Brain pericyte (primary cell): Measurements from ENCODE around the gene CPT1B.
"Not testable (repeated sequence)": the region's sequence is repeated elsewhere in the genome, so short reads cannot be mapped to it uniquely, and the experiment has no call there.

ENCODE experiments used
- DNase-seq: peaks from one replicate; pipeline ENCODE4 v3.0.0-alpha.2; 2012; ENCODE audit warnings: low read depth, low spot score

CPT1B gene

DNA sequence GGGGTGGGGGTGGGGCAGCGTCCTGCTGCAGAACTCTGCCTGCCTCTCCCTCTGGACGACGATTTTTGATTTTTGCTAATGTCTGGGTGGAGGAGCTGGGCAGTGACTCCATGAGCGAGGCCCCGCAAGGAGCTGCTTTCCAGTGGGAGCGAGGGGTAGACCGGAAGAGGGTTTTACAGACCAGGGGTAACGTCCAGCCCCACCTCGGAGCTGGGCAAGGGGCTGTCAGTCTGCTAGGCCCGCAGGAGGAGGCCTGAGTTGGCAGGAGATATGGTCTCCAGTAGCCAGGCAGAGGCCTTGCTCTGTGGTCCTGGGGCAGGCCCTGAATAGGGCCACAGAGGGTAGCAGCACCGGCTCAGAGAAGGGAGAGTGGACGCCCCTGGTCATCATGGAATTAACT is 31.4 kb upstream of the CPT1B start:
- DNase-seq = no peak

DNA sequence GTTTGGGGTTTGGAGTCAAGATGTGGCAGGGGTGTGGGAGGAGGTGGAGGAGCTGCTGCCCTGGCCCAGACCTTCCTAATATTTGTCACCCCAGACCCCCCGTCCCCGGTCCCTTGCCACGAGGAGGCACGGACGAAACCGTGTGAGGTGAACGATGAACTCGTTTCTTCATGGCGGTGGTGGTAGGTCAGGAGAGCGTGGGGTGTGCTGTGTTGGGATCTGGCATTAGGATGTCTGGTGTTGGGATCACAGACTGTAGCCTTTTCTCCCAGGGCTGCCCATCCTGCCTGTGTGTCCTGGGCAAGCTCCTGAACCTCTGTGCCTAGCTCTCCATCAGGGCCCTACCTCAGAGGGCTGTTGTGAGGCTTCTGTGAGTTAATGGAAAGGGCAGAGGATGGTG is 30.8 kb upstream of the CPT1B start:
- DNase-seq = no peak

DNA sequence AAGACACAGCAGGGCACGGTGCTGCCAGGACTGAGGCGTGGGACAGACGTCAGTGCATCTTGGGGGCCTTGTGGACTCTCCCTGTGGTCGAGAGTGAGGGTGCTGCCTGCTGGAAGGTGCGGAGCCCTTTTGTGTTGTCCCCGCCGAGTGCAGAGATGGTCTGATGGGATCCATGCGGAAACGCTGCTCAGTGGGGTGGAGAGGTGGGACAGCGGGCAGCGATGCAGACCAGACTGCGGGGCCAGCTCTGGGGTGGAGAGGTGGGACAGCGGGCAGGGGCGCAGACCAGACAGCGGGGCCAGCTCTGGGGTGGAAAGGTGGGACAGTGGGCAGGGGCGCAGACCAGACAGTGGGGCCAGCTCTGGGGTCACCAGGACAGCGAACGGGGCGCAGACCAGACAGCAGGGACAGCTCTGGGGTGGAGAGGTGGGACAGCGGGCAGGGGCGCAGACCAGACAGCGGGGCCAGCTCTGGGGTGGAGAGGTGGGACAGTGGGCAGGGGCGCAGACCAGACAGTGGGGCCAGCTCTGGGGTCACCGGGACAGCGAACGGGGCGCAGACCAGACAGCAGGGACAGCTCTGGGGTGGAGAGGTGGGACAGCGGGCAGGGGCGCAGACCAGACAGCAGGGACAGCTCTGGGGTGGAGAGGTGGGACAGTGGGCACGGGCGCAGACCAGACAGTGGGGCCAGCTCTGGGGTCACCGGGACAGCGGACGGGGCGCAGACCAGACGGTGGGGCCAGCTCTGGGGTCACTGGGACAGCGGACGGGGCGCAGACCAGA is 30.0 kb upstream of the CPT1B start:
- DNase-seq = not testable (repeated sequence)

DNA sequence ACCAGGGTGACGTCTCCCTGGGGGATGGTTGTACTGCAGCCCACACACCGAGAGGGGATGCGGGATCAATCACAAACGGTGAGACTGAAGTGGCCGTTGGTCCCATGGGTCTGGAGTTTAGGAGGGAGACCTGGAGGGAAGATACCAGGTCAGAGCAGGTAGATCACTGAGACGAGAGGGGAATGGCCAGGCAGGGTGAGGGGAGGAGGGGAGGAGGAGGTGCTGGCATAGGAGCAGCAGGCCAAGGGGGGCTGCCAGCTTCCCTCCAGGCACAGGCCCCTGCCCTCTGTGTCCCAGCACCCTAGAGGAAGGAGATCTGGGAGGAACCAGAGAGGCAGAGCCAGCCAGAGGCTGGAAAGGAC is 29.4 kb upstream of the CPT1B start:
- no peak for DNase-seq

DNA sequence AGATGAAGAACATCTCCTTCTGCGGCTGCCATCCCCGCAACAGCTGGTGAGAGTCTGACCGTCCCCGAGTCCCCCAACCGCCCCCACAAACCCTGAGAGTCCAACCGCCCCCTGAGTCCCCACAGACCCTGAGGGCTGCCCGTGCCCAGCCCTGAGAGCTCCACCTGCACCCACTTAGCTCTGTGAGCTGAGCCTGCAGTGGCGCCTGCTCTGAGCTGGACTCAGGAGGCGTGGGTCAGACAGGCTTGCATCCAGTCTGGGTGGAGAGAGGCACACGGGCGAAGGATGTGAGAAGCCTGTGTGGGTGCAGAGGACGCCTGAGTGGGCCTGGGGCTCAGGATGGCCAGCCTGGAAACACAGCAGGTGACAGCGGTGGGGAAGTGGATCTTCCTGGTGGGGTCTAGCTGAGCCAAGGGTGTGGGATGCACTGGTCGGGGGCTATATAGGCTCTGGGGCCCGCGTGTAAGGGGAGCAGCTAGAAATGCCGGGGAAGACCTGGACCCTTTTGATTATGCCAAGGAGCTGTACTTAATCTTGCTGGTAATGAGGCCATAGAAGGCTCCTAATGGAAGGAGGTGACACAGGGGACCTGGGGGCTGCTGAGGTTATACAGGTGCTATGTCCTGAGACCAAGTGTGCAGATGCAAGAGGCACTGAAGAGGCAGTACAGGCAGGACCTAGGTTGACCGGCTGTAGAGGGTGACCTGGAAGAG is 28.9 kb upstream of the CPT1B start:
- no peak for DNase-seq

DNA sequence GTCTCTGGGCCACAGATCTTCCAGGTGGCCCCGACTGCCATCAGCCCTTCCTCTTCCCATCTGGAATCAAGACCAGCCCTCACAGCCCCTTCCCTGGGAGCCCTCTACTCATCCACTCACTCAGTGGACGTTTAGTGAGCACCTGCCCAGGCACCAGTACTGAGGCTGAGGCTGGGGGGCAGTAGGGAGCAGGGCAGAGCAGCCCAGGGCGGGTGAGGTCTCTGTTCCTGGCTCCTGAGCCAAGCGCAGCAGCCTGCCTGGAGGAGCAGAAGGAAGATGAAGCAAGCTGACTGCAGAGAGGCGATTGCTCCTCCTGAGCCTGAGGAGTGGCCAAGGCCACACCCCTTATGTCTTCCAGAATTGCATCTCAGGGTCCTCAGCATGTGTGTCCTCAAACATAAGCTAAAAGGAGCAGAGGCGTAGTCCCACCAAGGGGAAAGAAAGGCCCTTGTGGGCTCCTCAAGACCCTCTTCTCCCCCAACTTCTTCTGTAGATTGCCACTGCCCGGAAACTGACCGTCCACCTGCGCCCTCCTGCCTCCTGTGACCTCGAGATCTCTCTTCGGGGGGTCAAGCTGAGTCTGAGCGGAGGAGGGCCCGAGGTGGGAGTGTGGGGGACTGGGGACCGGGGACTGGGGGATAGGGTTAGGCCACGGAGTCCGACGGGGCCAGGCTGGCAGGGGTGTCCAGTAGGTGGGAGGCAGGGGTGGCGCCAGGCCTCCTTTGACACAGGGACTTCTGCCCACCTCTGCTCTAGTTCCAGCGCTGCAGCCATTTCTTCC is 28.1 kb upstream of the CPT1B start:
- DNase-seq = no peak

DNA sequence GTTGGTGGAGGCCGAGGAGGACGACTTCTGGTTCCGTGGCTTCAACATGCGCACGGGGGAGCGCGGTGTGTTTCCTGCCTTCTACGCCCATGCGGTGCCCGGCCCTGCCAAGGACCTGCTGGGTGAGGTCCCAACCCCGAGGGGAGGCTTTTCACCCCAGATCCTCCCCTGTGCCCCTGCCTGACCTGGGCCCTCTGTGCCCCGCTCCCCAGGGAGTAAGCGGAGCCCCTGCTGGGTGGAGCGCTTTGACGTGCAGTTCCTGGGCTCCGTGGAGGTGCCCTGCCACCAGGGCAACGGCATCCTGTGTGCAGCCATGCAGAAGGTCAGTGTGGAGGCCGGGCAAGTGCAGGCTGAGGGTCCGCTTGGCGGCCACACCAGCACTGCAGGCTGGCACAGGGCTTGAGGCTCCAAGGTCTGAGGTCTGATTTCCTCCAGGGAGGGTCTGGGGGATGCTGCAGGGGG is 27.4 kb upstream of the CPT1B start:
- DNase-seq = no peak

DNA sequence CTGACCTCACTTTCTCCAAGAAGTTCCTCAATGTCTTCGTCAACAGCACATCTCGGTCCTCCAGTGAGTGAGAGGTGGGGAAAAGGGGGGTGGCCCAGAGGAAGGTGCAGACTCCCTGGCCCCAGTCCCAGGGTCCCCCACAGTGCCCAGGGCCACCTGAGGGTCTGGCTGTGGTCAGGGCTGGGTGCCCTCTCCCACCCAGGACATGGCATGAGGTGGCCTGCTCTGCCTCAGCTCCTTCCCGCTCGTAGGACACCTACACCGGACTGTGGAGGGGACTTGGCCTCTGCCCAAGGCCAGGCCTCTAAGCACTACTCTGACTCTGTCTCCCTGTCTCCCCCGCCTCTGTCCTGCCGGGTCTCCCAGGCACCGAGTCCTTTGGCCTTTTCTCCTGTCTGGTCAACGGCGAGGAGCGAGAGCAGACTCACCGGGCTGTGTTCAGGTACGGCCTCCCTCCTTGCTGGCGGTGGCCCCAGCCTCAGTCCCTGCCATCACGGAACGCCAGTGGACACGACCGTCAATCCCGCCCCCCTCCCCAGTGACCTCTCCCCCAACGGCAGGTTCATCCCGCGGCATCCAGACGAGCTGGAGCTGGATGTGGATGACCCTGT is 26.9 kb upstream of the CPT1B start:
- DNase-seq = no peak

DNA sequence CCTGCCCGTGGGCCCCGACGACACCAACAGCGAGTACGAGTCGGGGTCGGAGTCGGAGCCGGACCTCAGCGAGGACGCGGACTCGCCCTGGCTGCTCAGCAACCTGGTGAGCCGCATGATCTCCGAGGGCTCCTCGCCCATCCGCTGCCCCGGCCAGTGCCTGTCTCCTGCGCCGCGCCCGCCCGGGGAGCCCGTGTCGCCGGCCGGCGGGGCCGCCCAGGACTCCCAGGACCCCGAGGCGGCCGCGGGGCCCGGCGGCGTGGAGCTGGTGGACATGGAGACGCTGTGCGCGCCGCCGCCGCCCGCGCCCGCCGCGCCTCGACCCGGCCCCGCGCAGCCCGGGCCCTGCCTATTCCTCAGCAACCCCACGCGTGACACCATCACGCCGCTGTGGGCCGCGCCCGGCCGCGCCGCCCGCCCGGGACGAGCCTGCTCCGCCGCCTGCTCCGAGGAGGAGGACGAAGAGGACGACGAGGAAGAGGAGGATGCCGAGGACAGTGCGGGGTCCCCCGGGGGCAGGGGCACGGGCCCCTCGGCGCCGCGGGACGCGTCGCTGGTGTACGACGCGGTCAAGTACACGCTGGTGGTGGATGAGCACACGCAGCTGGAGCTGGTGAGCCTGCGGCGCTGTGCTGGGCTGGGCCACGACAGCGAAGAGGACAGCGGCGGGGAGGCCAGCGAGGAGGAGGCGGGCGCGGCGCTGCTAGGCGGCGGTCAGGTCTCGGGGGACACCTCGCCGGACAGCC is 26.2 kb upstream of the CPT1B start:
- no peak for DNase-seq

DNA sequence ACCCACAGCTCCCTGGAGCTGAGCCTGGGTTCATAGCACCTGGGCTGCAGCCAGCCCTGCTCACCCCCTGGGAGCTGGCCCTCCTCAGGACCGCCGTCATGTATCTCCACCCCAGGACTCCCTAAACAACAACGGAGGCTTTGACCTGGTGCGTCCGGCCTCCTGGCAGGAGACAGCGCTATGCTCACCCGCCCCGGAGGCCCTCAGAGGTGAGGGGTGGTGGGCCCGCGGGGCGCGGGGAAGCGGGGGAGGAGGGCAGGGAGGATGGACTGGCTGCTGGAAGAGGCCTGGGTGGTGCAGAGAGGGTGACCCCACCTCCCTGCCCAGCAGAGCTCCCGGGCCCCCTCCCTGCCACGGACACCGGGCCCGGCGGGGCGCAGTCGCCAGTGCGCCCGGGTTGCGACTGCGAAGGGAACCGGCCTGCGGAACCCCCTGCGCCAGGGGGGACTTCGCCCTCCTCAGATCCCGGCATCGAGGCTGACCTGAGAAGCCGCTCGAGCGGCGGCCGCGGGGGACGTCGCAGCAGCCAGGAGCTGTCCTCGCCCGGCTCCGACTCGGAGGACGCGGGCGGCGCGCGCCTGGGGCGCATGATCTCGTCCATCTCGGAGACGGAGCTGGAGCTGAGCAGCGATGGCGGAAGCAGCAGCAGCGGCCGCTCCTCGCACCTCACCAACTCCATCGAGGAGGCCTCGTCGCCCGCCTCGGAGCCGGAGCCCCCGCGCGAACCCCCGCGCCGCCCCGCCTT is 25.5 kb upstream of the CPT1B start:
- DNase-seq = no peak

DNA sequence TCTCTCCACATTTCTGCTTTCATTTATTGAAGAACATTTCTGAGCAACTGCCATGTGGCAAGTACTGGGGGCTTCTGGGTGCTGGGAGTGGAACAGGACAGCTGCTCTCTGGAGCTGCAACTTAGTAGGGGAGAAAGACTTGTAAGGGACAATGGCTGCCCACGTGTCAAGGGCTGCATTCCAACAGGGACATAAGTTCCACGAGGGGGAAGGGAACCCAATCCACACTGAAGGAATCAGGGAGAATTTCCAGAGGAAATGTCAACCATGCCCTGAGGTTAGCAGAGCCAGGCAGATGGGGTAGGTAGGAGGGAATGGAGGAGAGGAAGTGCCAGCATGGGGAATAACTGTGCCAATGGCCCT is 24.1 kb upstream of the CPT1B start:
- DNase-seq = no peak

DNA sequence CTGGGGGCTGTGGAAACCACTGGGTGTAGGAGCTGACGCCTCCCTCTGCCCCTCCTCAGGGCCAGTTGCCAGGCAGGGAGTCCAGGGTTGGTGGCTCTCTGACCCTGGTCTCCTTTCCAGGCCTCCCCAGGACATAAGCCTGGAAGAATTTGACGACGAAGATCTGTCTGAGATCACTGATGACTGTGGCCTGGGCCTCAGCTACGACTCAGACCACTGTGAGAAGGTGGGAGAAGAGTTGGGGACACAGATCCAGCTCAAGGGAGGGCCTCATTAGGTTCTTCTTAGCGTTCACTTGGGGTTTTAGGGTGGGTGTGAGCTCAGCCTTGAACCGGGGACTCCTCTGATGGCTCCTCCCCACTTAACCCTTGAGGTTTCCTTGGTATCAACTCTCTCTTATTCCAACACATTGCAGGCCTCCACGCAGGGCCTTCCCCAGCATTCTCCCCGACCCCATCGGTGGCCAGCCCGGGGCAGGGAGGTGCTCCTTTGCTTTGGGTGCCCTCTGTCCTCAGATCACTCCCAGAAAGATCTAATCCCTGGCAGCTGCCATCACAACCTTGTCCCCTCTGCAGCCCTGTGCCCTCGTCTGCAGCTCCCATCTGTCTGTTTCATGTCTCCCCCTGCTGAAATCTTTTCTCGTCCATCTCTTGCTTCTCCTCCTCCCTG is 23.6 kb upstream of the CPT1B start:
- no peak for DNase-seq

DNA sequence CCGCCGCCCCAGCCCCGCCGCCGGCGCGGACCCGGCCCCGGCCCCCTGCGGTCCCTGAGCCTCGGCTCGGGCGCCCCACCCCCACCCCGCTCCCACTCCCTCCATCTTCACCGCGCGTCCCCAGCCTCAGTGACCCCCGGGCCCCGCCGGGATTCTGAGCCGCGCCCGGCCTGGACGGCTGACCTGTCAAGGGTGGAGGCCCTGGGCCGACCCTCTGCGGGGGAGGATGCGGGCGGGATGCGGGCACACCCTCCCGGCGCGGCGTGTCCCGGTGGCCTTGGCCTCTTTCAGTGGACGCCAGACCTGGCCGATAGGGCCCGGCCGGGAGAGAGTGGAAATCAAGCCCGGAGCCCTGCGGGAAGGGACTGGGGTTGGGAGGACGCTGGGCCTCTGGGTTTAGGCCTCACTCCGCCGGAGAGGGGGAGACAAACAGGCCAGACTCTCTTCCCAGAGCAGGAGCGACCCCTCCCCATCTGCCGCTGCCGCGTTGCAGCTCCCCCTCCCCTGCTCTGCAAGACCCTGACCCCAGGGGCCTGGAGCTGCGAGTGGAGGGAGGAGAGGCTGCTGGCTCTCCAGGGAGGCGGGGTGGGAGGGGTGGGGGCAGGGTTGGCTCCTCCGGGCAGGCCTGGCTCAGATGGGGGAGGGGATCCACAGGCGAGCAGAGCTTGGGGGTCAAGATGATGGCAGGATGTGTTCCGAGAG is 22.9 kb upstream of the CPT1B start:
- DNase-seq = no peak

DNA sequence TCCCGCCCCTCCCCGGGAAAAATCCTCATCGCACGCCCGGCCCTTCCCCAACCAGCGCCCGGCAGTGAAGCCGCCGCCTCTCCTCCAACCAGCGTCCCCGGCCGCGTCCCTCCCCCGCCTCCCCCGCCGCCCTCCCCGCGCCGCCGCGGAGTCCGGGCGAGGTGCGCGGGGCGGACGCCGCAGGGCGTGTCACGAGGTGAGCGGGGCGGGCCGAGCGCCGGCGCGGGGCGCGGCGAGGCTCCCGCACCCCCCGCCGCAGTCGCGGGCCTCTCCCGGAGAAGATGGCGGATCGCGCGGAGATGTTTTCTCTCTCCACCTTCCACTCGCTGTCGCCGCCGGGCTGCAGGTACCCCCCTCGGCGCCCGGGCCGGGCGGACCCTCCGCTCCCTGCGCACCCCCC is 22.3 kb upstream of the CPT1B start, which contains the start of gene MAPK8IP2:
Gene MAPK8IP2, plus strand, starts transcription at position 256 of the 400 bp plus-strand sequence. Its CDS starts 26 bp downstream, at position 282.
- no peak for DNase-seq

DNA sequence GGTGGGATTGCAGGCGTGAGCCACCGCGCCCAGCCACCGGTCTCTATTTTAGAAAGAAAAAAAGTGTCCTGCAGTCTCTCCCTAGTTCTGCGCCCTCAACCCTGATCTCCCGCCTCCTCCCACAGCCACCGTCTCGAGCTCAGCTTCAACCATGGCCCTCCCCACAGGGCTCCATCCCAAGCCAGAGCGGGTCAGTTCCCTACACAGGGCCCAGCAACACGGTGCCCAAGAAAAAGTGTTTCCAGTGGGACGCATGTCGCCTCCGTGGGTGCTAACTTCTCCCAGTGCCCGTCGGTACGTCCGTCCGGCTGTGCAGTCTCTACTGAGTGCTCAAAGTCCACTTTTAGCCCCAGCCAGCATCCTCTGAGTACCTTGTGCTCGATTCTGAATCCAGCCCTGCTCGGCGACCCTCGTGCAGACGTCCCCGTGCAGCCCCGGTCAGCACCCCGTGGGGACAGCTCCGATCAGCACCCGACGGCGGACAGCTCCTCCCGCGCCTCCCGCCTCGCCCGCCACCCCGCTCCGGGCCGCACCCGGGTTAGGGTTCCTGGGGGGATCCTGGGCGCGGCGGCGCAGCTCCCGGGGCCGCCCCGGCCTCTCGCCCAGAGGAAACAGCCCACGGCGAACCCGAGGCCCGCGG is 21.7 kb upstream of the CPT1B start:
- DNase-seq = no peak

DNA sequence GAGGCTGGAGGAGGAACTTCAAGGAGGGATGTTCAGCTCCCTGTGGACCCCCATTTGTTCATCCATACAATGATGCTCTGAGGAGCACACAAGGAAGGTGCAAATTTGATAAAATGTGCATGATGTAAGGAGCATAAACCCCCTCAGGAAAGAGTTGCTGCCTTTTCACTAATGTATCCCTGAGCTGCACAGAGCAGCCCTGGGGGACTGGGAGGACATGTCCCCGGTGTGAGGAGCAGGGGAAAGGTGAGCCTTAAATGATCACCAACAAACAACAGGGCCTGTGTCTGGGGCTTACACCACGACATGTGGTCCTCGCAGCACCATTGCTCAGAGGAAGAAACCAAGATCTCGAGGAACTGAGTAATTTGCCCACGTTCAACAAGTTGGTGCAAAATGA is 18.9 kb upstream of the CPT1B start:
- no peak for DNase-seq

DNA sequence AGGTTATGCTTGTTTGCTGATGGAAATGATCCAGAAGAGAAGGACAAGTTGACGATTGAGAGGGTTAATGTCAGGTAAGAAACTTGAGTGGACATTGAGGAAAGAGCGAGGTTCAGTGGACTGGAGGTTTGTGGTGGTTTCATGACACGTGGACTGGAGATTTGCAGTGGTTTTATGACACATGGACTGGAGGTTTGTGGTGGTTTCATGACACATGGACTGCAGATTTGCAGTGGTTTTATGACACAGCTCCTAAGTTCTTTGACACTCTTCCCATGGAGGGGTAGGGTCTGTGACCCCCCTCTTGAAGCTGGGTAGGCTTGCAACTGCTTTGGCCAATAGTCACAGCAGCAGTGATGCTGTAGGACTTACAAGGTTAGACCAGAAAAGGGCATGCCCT is 17.0 kb upstream of the CPT1B start:
- no peak for DNase-seq

DNA sequence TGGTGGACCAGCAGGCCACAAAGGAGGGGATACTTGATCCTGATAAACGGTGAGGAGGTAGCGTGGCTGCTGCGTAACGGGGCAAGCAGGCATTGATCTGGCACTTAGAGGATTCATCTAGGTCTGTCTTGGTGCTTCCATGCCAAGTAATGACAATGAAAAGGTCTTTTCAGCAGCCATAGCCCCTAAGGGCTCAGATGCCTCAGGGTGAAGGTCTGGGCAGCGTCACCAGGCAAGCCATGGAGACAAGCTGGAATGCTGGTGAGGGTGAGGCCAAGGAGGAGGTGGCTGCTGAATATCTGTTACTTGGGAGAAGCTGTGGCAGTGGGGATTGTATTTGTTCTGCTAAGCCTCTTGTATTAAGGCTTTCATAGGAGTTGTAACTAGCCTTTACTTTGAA is 9.2 kb upstream of the CPT1B start:
- no peak for DNase-seq

DNA sequence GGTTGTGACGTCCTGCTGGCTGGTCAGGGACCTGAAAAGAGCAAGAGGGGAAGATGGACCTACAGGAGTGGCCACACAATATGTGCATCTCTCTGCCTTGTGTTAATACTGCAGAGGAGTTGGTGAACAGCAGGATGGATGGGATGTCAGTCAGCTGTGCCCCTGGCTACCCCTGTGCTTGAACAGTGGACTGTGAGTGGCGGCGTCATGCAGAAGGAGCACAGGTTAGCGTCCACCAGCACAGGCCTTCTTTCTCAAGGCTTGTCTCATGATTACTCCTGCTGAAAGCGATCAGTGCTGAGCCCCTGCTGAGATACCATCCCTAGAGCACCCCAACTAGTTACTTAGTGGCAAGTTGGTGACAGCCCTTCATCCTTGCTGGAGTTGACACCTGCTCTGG is 8.2 kb upstream of the CPT1B start:
- no peak for DNase-seq
